Epidermal melanocyte (primary cell): ENCODE measurements around the gene LTN1.

Source experiments
- DNase-seq: peaks from one replicate; pipeline ENCODE4 v3.0.0; 2011; ENCODE audit warnings: low spot score; ENCODE audit not compliant: insufficient read length

LTN1 gene

DNA sequence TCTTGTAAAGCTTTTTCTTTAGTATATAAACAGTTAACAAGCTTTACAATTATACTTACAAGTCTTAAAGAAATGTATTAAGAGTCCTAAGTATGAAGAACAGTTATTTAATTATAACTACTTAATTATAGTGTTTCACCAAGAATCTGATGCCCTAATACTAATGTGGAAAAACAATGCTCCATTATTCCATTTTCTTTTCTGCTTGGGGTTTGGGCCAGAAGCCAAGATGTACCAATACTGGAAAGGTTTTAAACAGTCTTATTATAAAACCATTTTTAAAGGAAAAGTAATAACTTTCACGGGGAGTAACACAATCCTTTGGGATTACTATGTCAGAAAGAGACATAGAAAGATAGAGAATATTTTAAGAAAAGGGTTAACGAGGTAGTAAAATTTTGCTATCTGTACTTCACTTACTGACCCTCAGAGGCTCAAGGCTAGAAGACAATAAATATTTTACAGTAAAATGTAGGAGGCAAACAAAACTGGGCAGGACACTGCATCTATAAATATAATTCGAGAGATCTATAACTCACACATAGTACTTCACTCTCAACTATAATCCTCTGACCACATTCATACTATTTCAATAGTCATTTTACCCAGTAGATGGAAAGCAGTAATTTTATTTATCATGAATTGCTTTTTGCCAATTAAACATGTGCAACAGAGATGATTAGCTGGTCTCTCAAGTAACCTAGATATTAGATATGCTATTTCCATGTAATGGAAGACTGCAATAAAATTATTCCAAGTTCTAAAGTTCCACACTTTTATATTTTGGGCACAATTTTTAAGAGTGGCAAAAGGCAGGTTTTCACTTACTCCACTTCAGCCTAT, 63.9 kb downstream of the LTN1 start:
- DNase-seq: no peak

- DNase-seq: no peak
Observed at GRCh38 chr21:28927130-28927529, 65.5 kb downstream of the LTN1 start.

DNA sequence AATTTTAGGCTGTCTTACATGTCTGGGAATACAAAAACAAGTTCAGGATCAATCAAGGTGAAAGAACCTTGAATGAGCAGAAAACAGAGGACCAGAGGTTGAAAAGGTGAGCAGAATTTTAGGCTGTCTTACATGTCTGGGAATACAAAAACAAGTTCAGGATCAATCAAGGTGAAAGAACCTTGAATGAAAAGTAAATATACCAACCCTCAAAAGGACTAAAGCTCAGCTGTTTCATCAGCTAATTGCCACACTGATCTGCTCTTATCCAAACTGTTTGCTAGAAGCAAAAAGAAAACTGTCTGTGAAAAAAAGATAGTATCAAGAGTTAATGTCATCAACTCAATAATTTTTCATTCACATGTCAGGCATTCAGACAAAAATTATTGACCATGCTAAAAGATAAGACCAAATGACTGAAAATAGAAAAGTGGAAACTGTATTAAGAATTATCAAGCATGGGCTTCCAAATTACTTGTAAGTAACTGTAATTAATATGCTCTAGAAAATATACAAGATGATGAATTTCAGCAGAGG, 69.2 kb downstream of the LTN1 start:
- no peak for DNase-seq

DNA sequence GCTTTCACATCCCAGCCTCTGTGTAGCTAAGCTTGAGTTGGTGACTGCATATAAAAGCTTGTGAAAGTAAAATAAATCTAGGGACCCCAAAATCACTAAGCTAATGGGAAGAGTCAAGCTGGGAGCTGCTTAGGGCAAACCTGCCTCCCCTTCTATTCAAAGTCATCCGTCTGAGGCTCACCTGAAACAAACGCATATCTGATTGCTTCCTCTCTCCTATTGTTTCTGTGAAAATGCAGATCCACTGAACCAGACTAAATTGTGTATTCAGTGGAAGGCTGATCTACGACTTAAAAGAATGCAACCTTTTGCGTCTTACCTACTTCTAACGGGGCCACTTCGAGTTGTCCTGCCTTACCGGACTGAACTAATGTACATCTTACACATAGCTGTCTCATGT, 70.3 kb downstream of the LTN1 start:
- DNase-seq: no peak

DNA sequence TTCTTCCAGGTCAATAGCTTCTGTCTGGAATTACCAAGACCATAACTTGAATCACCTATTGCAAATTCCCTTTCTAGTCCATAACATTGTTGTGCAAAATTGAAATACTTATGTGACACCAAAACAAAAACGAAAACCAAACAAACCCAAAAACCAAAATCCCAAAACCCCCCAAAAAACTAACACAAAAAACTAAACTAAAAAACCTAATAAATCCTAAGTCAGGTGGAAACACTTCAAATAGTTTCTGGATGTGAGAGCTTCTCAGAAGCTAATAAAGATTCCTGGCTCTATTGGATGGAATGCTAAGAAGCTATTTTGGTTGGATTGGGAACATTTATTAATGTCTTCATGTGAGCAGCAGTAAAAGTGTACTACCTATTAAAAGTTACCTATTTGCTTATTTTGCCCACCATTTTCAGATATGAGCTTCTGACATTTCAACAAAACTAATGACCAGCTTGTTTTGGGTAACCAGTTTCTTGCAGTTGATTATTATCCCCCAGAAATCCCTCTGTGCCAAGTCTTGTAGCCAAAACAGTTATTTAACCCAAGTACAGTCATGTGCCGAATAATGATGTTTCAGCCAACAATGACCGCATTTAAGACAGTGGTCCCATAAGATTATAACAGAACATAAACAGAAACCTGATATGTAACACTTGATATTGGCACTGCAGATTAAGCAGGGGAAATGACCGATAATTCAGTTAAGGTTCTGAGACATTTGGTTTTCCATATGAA, 76.4 kb downstream of the LTN1 start:
- DNase-seq: no peak

DNA sequence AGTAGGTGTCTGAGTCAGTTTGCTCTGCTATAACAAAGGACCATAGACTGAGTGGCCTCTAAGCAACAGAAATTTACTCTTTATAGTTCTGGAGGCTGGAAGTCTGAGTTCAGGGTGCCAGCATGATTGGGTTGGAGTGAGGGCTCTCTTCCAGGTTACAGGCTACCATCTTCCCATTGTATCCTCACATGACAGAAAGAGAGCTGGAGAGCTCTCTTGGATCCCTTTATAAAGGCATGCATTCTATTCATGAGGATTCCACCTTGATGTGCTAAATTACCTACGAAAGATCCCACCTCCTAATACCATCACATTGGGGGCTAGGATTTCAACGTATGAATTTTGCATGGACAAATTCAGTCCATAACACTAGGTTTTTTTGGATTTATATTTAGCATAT, 79.6 kb downstream of the LTN1 start:
- no peak for DNase-seq

DNA sequence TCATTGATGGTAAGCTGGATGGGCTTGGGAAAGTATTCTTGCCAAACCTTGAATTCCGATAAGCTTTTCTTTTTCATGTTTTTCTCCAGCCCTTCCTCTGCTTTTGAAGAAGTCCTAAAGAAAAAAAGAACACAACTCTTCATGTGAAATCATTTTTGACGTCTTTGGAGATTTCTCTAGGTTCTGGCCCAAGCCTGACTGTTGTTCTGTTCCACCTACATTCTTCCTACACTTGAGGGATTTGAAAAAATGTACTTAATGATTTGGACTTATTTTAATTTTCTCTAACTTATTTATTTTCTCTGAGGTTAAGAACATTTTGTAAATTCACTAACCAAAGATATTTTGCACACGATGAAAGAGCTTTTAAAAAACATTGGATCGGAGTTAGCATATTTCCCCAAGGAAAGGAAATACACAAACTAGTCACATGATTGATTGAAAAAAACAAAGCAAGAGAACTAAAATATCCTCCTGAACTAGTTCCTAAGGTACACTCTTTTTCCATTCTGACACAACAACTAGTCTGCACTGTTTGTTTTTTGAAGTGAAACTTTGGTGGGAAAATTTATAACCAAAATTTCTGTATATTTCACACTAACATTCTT, 82.3 kb downstream of the LTN1 start:
- DNase-seq: no peak

- DNase-seq: no peak
Observed at GRCh38 chr21:28908351-28908750, 84.3 kb downstream of the LTN1 start.

- DNase-seq: no peak
Observed at GRCh38 chr21:28906841-28907240, 85.8 kb downstream of the LTN1 start.

DNA sequence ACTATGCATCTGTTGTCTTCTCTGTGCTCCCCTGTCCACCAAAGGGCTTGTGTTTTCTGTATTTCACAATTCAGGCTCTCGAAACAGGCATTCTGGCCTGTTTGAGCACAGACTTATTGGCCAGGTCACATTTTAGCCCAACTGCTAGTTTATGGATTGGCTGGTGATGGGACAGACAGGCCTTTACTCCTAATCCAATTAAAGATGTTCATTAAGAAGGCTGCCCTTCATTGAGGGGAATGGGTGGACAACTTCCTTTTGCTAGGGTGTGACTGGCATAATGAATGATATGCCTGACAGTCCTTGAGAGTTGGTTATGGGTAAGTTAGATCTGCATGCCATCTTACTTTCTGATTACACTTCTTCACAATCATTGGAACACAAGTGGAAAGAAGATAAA, 86.4 kb downstream of the LTN1 start:
- DNase-seq: no peak

DNA sequence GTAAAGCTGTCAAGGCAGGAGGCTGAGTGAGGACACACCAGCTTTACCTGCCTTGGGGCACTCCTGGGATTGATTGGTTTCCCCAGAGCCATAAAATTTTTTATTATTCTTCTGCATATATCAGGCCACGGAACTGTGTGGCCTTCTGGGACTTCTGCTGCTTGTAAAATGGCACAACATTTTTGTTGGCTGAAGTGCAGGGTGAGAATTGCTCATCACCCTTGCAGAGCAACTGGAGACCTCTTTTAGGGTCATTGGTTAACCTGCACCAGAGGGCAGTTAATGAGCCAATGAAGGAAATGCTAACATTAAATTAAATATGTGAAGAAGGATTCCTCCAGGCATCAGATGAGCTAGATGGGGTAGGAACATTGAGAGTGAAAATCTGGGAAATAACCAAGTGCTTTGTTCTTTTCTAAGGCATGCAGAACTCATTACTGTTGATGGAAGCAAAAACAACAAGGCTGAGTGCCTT, 87.7 kb downstream of the LTN1 start:
- no peak for DNase-seq

DNA sequence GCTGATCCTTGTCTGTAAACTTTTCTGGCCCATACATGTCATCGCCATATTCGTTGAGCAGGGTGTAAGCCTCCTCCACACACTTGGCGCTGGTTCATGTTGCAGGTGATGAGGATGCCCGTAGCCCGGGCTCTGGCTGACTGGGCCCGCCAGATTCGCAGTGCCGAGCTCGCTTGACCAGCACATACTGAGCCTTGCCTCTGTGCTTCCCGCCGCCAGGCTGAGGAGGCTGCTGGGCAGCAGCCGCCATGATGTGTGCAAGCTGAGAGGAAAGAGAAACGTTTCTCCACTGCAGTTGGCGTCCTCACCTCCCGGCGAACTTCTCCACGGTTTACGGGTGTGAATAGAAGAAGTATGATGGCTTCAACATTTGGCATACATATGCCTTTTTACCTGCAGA, 89.2 kb downstream of the LTN1 start:
- DNase-seq: no peak

- DNase-seq: no peak
Observed at GRCh38 chr21:28900481-28900880, 92.2 kb downstream of the LTN1 start.

DNA sequence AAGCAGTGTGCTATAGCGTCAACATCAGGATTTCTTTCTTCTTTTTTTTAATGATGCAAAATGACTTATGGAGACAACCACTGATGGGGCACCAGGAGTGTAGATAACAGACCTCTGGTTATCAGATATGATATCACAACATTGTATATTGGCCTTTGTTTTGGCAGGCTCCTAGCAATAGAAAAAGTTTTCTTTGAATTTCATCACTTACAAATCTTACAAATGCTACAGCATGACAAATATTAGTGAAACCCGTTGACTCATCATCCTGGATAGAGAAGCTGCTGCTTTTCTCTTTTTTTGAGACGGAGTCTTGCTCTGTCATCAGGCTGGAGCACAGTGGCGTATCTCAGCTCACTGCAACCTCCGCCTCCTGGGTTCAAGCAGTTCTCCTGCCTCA, 92.9 kb downstream of the LTN1 start:
- DNase-seq: no peak

DNA sequence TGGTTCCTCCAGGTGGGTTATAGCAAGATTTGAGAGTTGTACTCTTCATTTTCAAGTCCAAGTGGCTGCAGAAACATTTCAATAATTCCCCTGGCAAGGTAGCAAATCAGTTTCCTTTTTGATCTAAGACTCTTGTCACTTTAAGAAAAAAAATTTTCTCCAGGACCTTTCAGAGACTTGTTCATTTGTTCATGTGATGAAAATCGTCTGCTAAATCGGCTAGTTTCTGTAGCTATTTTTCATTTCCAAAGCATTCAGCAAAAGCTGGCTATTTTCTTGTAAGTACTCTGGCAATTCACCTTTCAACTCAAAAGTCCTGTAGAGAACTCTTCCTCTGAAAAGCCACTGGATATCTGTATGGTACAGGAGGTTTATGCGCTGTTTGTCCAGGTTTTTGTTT, 93.5 kb downstream of the LTN1 start:
- no peak for DNase-seq

DNA sequence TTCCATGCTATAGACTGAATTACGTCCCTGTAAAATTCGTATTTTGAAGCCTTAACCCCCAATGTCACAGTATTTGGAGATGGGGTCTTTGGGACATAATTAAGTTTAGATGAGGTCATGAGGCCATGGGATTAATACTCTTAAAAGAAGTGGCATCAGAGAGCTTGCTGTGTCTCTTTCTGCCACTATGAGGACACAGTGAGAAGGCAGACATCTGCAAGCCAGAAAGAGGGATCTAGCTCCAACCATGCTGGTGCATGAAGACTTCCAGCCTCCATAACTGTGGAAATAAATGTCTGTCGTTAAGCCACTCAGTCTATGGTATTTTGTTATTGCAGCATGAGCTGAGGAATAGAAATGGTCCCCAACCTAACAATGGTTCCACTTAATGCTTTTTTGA, 99.0 kb downstream of the LTN1 start:
- DNase-seq: no peak

- no peak for DNase-seq
Observed at GRCh38 chr21:28892199-28893111, 100.2 kb downstream of the LTN1 start.

DNA sequence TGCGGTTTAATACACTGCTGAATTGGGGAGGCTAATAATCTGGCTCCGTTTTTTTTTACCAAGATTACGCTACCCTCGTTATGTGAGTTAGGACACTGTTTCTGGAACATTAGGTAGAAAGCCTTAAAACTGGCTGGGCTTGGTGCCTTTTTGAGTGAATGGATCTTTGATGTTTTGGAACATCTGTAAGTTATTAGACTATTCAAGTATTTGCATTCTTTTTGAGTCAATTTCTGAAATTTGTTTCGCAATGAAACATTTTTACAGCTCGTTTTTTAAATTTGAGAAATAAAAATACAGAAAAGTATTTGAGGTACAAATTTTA, 106.9 kb downstream of the LTN1 start:
- peak; percentile 23 for DNase-seq

DNA sequence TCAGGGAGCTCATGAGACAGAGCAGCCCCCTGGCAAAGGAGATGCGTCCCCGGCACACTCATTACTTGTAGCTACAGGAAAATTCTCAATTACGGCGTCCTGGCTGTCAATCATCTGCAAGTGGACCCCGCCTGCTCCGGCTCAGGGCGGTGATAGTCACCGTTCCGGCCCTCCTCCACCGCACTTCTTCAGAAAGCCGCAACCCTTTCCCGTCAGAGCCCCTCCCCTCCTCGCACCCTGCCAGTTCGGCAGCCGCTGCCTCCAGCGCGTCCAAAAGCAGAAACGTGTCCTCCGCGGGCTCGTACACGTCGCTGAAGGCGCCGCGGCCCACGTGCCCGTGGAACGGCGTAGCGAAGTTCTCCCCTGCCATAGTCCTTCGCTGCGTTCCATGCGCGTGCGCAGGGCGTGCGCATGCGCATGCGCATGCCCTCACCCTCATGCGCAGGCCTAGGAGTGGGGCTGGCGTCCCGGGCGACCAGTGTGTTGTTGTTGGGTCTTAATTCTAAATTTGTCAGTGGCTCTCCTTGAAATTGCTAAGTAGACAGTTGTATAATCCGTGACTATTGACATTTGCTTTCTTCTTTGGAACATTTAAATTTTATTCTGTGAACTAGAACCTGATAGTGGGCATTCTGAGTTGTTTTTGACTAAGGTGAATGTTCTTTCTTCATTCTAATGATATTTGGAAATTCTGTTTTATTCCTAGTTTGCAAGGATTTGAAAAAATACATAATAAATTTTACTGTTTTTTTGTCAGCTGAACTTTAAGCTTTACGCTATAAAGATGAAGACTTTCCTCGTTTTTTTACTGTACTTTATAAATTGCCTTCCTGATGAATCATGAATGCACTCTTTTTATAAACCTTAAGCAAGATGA, 107.5 kb downstream of the LTN1 start:
- peak; percentile 84 for DNase-seq

DNA sequence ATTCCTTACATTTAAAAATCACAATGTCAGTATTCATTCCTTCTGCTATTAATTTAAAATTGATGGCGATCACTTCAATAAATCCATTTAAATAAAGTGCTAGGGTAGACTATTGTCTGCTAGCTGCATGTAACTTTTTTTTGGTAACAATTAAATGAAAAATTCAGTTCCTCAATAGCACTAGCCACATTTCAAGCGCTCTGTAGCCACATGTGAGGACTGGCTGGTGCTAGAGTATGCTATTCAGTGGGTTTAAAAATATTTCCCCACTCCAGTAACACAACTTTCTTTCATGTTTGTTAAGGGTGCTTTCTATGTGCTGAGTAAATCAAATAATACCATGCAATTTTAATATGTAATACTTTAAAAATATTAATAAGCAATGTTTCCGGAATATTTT, 108.2 kb downstream of the LTN1 start:
- DNase-seq: no peak
